Measurements from ENCODE around the gene ARHGEF28.

ARHGEF28 gene

DNA sequence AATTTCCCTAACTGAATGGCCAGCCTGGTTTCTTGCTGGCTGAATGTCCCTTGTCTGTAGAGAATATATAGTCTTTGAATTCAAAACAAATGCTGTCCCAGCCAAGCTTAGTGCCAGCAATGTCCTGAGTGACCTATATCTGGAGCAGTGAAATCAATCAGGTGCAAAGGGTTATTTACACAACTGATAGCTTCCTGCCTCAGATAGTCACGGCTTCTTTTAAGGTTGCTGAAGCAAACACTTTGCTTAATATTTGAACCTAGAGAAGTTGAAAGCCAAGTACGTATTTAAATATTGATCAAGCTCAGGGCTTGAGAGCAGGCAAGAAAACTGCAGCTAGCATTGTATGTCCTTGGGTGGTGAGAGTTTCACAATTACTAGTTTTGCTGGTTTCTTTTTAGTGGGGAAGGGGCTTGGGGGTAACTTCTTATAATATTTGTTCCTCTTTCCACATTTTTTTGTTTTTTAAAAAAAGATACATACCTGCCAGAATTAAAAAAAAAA, 2.0 kb upstream of the ARHGEF28 start:
- no peak for DNase-seq

DNA sequence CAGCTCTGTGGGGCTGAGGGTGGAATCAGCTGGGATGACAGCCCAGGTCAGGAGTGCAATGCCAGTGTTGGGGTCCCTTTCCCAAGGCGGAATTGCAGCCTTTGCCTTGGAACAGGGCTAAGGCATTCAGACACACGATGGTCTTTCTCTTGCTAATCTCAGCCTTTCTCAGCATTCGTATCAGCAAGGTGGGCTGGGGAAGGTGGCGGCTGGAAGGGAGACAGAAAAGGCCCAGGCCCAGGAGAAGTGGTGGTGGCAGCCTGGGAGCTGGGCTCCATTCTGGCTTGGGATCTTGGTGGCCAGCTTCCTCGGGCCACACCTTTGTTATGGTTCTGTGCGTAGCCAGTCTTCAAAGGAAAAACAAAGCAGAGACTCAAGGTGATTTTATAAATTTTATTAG, 1.1 kb upstream of the ARHGEF28 start:
- DNase-seq, result no peak

DNA sequence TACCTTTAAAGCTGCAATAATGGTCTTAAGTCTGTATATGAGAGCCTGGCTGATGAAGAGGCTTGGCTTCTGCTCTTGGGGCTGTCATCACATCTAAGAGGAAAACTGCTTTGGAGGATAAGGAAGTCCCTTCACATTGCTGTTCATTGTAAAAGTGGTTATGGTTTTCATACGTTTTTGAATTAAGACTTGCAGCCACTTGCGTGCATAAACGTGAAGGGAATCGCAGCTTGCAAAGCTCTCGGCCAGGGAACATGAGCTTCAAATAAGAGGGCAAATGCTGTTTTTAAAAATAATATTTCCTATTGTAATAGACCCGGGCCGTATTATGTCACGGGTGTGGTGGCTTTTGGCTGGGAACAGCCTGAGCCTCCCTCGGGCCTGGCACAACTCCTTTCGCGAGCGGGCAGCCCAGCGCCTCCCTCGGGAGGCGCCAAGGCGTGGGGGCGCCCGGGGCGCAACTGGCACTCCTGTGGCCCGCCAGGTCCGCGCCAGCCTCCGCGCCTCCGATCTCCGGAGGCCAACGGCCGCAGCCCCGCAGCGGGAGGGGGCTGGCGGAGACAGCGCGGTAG, 538 bp upstream of the ARHGEF28 start:
- no peak for DNase-seq

DNA sequence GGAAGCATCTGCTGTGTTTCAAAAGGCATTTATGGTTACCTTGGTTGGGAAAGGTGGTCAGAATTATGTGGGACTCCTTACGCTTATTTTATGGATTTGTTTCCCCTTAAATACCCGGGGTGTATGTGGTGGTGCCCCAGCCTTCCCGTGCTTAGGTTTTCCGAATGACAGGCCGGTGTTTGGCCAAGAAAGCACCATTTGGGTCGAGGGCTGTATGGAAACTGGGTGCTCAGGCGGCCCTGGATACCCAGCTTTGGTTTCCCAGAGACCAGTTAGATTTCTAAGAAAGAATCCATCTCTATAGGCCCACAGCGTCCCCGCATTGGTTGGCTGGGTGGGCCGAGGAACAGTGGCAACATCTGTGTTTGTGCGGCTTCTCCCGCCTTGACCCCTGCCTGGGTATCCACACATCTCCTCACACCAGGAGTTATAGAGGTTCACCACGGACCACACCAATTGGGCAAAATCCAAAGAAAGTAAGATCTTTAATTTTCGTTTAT, 868 bp downstream of the ARHGEF28 start:
- DNase-seq, result no peak

DNA sequence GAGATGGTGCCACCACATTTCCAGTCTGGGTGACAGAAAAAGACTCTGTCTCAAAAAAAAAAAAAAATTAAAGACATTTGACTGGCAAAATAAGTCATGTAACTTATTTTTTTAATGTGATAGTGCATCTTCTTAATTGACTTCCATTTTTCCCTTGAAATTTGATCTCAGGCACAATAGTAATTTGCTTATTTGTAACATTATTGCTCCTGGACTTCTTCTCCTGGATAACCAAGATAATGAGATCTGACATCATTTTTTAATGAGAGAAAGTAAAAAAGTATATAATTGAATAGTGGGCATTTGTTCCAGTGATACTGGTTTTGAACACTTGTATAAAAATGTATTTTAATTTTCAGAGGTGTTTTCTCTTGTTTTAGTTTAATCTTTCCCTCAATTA, 3.5 kb downstream of the ARHGEF28 start:
- DNase-seq, result no peak

DNA sequence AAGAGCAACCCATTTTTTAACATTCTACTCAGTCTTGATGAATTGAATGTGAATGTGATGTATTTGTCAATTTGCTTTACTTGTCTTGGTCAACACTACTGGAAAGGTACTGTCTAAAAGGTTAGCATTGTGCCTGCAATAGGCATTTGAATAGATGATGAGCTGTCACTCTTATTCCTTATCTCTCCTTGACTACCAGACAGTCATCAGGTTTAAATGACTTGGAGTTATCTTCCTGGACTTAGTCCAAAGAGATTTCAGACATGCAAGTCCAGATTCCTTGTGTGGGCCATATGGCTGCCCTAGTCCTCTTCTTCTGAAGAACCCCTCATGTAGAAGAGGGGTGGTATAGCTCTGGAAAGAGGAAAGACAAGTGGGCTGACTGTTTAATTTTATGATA, 4.8 kb downstream of the ARHGEF28 start:
- DNase-seq, result no peak

DNA sequence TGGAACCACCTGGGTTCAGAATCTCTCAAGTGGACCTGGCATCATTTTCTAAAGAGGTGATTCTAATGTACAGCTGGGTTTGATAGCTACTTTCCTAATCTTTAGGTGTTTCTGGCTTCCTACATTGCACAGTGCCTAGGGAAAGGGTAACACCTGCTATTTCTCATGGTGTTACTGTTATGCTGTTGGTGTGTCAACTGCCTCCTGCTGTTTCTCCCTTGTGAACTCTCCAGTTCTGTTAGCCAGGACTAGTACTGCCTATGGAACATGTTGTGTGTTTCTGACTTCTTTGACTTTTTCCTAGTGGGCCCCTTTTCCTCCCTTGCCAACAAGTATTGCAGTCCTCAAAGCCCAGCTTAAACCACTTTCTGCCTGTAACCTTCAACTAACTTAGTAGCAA, 5.5 kb downstream of the ARHGEF28 start:
- no peak for DNase-seq

DNA sequence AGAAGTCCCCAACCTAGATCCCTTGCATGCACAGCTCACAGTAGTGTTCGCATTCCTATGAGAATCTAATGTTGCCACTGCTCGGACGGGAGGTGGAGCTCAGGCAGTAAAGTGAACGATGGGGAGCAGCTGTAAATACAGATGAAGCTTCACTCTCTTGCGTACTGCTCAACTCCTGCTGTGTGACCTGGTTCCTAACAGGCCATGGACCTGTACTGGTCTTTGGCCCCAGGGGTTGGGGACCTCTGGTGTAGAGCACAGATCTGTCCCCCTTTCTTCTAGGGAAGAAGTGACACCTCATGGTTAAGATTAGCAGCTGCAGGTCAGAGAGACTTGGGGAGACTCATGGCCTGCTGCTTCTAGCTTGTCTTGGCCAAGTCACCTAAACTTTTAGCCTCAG, 7.1 kb downstream of the ARHGEF28 start:
- no peak for DNase-seq

DNA sequence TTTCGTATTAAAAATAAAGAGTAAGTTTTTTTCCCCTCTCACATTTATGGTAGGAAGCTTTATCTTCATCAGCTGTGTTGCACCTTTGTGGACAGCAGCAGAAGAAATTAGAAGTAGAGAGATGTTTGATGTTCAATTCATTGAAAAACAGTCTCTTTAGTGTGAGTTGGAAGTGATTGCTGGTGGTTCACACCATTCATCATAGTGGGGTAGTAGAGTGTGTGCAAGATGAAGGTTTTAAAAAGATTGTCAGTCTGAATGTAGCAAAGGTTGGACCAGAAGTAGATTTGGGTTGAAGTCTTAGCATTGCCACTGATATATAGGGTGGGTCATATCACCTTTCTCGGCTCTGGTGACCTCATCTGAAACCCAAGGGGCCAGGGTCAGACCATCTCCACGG, 10.4 kb downstream of the ARHGEF28 start:
- no peak for DNase-seq

DNA sequence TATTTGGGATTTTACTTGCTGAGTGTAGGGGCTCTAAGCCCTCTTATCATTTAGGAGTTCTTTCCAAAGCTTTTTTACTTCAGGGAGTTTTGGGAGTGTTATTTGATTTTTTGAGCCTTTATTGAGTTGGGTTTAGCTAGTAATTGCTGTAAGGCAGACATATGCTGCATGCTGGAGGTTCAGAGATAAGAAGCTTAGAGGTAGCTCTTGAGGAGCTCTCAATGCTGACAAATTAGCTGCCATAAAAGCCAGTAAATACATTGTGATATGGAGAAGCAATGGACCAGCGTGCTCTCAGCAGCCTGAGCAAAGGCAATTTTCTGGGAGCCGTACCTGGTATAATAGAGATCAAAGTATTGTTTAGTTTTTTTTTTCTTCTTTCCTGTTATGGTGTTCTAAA, 11.6 kb downstream of the ARHGEF28 start:
- no peak for DNase-seq

DNA sequence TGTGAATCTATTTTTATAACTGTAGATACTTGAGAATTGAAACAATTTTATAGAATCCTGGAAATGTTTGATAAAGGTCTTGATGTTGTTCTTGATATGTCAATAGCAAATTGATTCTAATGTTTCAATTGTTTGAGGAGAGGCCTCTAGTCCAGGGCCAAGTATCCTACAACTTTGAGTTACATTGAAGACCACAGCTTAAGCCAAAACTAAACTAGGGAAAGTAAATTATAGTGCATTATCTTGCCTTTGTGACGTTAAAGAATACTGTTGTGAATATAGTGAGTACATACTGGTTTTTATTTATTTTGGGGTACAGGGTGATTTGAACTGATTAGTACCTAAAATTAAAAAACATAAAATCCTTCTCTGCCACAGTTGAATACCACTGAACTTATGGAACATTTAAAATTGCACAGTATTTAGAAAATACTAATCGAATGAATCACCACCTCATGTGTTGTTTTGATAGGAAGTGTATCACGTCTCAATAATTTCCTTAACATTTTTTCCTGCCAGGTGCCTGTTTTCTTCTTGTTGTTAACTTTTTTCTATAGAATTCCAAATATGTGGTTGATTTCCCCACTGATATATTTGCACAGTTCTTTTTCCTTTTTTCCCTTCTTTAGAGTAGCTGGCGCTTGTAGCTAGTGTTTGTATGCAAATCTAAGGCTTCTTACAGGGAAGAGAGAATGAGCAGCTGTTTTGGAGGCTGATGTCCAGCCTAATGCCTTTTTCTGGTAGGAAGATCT, 12.5 kb downstream of the ARHGEF28 start:
- DNase-seq, result no peak

DNA sequence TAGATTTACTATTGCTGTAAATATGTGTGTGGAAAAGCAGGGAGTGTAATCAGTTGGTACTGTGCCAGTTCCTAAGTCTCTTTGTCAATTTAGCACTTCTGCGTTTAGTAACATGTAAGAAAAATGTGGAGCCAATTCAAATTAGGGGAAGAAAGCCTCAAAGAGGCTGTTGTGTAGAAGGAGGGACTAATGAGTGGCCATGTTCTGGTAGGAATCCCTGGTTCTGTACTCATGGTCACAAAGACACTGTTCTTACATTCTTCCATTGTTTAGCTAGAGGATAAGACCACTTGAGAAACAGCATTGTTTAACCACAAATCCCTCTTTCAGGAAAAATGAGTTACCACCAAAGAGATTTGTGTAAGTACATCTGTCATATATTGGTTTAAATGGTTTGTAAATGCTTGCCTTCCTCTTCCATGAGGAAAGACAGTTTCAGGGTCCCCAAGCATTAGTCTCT, 14.9 kb downstream of the ARHGEF28 start:
- DNase-seq, result no peak

DNA sequence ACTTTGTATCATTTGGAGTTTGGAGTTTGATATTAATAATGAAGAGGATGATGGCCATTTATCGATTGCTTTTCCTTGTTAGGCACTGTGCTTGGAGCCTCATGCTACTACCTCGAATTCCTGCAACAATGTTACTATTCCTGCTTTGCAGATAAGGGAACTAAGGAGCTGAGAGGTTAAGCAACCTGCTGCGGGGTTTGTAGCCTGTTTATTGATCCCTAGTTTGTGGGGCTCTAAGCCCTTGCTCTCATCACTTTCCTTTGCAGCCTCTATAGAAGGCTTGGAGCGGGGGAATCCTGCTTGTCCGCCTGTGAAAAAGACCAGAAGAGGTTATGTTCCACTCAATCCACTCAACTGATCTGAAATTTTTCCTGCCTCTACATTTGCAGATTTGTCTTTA, 15.8 kb downstream of the ARHGEF28 start:
- no peak for DNase-seq

DNA sequence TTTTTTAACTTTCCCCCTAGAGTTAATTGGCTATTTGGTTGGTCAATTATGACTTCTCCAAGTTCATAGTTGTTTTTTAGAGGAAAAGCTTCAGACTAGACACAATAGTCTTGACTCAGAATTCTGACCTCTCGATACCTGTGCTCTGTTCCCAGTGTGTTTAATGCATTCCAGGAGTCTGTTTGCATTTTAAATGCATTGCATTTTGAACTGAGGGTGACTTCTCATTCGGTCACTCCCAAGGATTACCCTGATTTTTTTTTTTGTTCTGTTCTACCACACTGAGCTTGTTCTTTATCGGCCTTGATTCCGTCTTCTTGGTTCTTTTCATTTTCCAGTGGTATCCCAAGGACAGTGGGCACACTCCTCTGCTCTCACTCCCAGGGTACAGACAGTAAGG, 16.3 kb downstream of the ARHGEF28 start:
- DNase-seq, result no peak

DNA sequence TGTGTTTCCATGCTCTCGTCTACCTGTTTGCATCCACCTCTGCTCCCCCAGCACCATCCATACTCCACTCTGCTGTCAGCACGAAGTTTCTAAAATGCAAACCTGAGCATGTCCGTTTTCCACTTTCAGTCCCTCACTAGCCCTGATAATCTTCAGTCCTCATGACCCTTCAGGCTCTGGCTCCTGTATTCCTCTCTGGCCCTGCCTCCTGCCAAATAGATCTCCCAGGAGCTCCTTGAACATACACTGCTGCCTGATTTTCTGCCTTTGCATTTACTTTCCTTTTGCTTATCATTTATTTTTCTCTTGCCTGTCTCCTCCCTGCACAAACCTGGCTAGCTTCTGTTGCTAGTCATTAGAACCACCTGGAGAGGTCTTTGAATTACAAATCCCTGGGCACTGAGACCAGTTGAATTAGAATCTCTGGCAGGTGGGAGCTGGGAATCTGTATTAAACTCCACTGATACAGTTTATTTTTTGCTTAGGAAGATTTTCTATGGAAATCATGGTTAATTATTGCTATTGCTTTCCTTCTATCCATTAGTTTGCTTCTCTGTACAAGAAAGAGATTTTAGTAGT, 18.5 kb downstream of the ARHGEF28 start:
- DNase-seq, result no peak

DNA sequence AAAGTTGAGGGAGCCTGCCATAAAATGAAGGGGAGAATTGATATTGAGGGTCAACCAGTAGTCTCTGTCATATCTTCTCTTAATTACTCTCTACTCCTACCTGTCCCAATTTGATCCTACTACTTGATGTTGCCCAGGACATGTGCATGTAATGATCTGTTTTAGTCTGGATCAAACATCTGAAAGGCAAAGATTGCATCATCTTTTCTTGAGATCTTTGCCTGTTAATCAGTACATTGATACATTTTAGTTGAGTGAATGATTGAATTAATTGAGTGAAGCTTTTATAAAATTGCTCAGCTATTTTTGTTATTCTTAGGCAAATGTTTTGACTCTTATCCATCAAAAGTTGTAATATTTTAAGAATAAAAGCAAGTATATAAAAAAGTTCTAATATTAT, 21.7 kb downstream of the ARHGEF28 start:
- no peak for DNase-seq

DNA sequence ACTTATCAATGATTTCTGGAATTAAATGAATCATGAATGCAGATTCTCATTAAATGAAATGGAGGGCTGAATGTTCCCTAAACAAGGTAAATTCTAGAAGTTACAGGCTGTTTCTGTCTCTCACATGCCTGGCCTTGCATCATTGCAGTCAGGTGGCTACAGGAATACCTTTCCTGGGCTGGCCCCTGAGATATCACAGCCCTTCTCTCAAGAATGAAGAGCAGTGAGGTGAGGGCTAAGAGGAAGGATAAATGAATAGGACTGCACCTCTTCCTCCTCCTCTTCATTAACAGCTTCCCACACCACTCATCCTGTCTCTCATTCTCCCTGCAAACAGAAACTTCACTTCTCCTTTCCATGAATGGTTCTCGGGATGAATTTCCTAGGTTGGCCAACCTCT, 22.5 kb downstream of the ARHGEF28 start:
- no peak for DNase-seq

DNA sequence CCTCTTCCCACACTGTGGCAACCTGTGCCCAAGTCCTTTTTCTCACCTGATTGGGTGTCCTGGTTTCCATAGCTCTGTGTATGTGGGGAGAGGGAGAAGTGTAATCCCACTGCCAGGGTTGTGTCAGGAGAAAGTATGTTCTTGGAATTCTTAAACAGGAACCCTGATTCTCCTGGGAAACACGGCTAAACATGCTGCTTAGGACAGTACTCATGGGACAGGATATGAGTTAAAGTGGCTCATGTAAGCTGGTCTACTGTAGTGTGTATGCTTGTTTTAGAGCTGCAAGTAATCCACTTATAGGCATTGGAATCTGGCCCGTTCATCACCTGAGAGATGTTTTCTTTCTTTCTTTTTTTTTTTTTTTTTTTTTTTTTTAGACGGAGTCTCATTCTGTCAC, 23.9 kb downstream of the ARHGEF28 start:
- DNase-seq, result no peak

DNA sequence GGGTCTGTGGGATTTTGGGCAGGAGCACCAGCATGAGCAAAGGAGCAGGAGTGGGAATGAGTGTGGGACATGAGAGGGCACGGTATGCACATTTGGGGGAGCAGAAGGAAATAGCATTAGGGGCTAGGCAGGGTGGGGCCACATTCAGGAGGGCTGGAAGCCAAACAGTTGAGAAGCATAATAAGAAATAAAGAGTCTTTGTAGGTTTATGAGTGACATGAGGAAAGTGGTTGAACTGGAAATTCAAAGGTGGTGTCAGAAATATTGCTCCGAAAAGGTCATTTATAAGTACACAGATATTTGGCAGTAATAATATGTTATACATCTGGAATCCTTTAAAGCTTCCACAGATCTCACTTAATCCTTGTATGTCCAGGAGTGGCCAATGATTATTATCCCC, 26.4 kb downstream of the ARHGEF28 start:
- no peak for DNase-seq

DNA sequence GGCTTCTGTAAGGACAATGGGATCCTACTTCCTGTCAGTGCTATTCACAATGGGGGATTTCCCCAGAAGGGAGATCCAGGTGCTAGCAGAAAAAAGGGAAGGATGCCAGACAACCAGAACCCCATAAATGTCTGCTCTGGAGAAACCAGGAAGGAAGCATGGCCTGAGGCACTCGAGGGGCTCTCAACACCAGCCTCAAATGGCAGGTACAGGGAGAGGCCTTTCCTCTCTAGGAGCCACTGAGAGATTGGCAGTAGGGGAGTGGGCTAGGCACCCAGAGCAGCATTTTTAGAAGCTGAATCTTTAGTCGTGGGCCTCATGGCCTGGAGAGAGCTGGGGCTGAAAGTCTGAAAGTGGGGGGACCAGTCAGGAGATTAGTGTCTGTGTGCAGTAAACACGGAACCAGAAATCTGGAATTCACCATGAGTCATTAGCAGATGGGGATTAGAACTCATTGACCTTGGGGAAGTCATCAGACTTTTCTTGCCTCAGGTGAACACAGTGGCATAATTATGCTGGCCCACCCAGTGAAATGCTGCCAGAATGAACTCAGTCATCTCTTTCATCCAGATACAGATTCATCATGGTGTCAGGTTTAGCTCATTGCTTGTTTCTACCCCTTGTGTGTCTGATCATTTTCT, 28.3 kb downstream of the ARHGEF28 start:
- no peak for DNase-seq

DNA sequence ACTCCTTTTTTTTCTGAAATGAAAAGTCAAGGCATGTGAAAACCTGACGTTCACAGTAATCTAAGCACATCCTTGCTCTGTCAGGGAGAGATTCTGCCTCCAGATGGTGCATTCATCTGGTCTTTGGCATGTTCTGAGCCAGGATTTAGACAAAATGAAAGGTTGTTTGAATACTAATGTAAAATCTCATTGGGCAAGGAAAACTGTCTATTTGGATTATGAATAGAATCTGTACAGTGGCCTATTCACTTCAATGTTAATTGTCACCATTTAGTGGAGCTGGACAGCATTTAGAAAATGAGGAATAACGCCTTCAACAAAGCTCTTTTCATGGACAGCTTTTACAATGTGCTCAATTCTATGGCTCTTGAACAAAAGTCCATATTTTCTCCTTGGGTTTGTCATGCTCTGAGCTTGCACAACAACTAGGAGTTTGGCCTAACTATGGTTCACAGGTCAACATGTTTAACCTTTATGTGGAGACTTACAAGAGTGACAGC, 28.9 kb downstream of the ARHGEF28 start:
- no peak for DNase-seq

DNA sequence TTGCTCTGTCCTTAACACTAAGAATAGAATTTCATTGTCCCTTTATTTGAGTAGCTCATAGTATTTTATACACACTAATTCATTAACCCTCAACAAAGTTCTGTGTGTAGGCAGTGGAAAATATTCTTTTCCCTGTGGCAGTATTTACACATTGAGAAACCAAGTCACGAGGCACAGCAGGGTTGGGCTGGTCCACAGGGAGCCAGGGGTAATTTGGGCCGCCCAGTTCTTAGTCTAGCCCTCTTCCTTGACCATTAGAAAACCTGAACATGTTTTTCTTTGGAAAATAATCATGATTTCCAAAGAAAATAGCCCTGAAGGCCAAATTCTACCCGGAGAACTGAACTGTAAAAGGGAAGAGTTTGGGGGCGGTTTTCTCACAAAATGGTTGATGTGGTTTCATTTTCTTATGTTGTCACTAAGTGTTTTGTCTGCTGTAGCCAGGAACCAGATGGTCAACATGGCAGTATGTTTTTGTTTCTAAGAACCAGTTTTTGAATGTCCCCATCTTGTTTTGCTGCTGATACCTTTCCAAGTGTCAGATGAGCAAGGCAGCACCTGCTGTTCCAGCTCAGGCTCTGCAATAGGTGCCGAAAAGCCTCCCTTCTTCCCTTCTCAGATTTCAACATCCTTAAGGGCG, 29.6 kb downstream of the ARHGEF28 start:
- DNase-seq, result no peak

DNA sequence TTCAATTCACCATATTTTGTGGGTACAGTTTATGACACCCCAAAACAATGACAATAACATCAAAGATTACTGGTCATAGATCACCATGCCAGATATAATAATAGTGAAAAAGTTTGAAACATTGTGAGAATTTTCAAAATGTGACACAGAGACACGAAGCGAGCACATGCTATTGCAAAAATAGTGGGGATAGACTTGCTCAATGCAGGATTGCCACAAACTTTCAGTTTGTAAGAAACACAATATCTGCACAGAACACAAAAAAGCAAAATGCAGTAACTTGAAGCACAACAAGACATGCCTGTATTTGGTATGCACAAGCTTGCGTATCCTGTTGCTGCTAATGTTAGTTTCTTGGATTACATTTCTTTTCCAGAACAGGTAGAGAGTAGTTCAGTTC, 35.8 kb downstream of the ARHGEF28 start:
- no peak for DNase-seq
